Vagina (tissue), 2 donors: Measurements from ENCODE around the gene TESPA1.

Source experiments
- POLR2A ChIP-seq, 2 donors: fragments of 450-650 bp; IDR thresholded peaks; one replicate each; pipeline ENCODE4 v1.6.1; 2017; ENCODE audit warnings: antibody characterized with exemption in 2 of 2, mild to moderate bottlenecking in 2 of 2, moderate library complexity in 2 of 2
- TF ChIP-seq, protein P1 (sequence below), 3 experiments: fragments of 450-650 bp in 2 of 3; fragments of 200-600 bp in 1 of 3; sonication (generic) in 1 of 3; IDR thresholded peaks; one replicate each; pipeline ENCODE4 v1.5.1; 2017 to 2019; ENCODE audit warnings: antibody characterized with exemption in 3 of 3, mild to moderate bottlenecking in 2 of 3, moderate library complexity in 2 of 3

DNA sequence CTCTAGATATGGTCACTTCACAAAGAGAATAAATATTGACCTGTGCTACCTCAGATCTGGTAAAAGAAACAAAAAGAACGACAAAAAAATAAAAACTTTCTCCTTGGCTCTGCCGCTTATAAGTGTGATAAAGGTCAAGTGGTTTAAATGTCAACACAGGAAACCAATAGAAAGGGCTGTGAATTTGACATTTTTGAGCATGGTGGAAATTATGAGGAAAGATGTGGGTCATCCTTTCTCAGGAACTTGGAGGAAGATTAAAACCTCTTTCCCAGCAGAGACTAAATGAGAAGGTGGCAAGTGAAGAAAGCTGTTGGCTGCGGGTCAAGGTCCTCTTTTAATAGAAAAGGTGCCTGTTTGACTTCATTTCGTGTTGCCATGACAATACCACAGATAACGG is 28.2 kb downstream of the TESPA1 start:
- TF ChIP-seq, protein P1, sequence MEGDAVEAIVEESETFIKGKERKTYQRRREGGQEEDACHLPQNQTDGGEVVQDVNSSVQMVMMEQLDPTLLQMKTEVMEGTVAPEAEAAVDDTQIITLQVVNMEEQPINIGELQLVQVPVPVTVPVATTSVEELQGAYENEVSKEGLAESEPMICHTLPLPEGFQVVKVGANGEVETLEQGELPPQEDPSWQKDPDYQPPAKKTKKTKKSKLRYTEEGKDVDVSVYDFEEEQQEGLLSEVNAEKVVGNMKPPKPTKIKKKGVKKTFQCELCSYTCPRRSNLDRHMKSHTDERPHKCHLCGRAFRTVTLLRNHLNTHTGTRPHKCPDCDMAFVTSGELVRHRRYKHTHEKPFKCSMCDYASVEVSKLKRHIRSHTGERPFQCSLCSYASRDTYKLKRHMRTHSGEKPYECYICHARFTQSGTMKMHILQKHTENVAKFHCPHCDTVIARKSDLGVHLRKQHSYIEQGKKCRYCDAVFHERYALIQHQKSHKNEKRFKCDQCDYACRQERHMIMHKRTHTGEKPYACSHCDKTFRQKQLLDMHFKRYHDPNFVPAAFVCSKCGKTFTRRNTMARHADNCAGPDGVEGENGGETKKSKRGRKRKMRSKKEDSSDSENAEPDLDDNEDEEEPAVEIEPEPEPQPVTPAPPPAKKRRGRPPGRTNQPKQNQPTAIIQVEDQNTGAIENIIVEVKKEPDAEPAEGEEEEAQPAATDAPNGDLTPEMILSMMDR (IDR thresholded peaks at IDR 0.05): no peak
- no peak for TF ChIP-seq POLR2A (IDR thresholded peaks at IDR 0.05)
